ENCODE results near the gene NHLRC1. TPM values are rescaled to one million over a fixed set of nuclear protein-coding genes. Genes with fewer than 3 reads are reported as not detected.

Gene NHLRC1
- total and polyA plus RNA-seq, 2 experiments from 2014 or later, result 1.1 TPM

- no peak overlapping the region for H3K27ac ChIP-seq (ENCODE audit: low read depth)
- H3K27ac Mint-ChIP-seq, result no peak overlapping the region
Observed at GRCh38 chr6:18139935-18140621, 17.6 kb upstream of the NHLRC1 start.

More at GRCh38 chr6:18139935-18140621, 17.6 kb upstream of the NHLRC1 start:
- Mint-ChIP-seq H3K4me1 (peaks cover 5% of the 10 kb centered on the region; the same call in 2 of the 3 replicates), H3K27me3 (ENCODE audit: insufficient read depth, low read depth, poor library complexity) (no peaks in the 10 kb centered on the region), H3K4me3 (no peak overlapping the region), H3K9me3 (no peaks in the 10 kb centered on the region), H3K36me3 (ENCODE audit: low read depth) (peaks cover 40% of the 10 kb centered on the region)
- ATAC-seq (no peak), DNase-seq (ENCODE audit: low spot score) (no peak)
- Histone ChIP-seq H2AFZ (no peak overlapping the region), H3K4me2 (no peak overlapping the region), H3K27me3 (ENCODE audit: insufficient read depth) (no peaks in the 10 kb centered on the region), H3F3A (replicated peaks; ENCODE audit: low read depth) (no peaks in the 10 kb centered on the region), H3K4me1 (ENCODE audit: insufficient read depth) (no peaks in the 10 kb centered on the region), H3K9me2 (ENCODE audit: insufficient read depth) (no peaks in the 10 kb centered on the region), H3K36me3 (ENCODE audit: insufficient read depth) (peaks cover 23% of the 10 kb centered on the region), H3K79me2 (replicated peaks; ENCODE audit: insufficient read depth) (no peaks in the 10 kb centered on the region), H4K20me1 (replicated peaks; ENCODE audit: insufficient read depth) (no peaks in the 10 kb centered on the region), H3K4me3 (no peak overlapping the region)
- TF ChIP-seq CREB1 (CRISPR knock-in tag; IDR thresholded peaks at IDR 0.05; ENCODE audit: low read depth) (no peak), CTCF (conservative IDR thresholded peaks at IDR 0.05; ENCODE audit: low read depth in 2 of 2) (no peak), ZNF114 (CRISPR knock-in tag; IDR thresholded peaks at IDR 0.05) (no peak), POLR2AphosphoS5 (IDR thresholded peaks at IDR 0.05; ENCODE audit: low read depth) (no peak), STAT1 (IDR thresholded peaks at IDR 0.05; ENCODE audit: unreplicated experiment) (no peak), REST (IDR thresholded peaks at IDR 0.05; ENCODE audit: unreplicated experiment) (no peak), NANOG (IDR thresholded peaks at IDR 0.05; ENCODE audit: borderline replicate concordance) (no peak), ZNF462 (CRISPR knock-in tag; IDR thresholded peaks at IDR 0.05) (no peak), JUNB (IDR thresholded peaks at IDR 0.05; ENCODE audit: unreplicated experiment) (no peak), ETS1 (IDR thresholded peaks at IDR 0.05) (no peak), EZH2phosphoT487 (IDR thresholded peaks at IDR 0.05; ENCODE audit: unreplicated experiment) (no peak), EZH2 (IDR thresholded peaks at IDR 0.05; ENCODE audit: low read depth, unreplicated experiment) (no peak), ZNF331 (CRISPR knock-in tag; IDR thresholded peaks at IDR 0.05; ENCODE audit: low read depth) (no peak)

Measured in GM23338 (cell line).